GM19438 (cell line): Measurements from ENCODE around the gene STATH.
"Not testable (repeated sequence)": the region's sequence is repeated elsewhere in the genome, so short reads cannot be mapped to it uniquely, and the experiment has no call there.

Experiments
- ATAC-seq: cut with Tn5 transposase; IDR thresholded peaks from one replicate; pipeline ENCODE4 v1.9.1; 2021; ENCODE audit warnings: low read depth; ENCODE audit not compliant: unreplicated experiment

STATH gene

GRCh38 chr4:69995526-69996016 lies at the start of gene STATH:
STATH (plus strand) TSS chr4:69995966; CDS start chr4:69998438, 2,472 bp downstream.
- no peak for ATAC-seq

GRCh38 chr4:69951602-69952001 lies 44.2 kb upstream of the STATH start:
- no peak for ATAC-seq

- ATAC-seq: no peak
Measured at GRCh38 chr4:69957209-69957608, 38.6 kb upstream of the STATH start.

- ATAC-seq: no peak
Measured at GRCh38 chr4:69965628-69966027, 30.1 kb upstream of the STATH start, which contains the start of gene CSN2. CSN2 (minus strand) TSS chr4:69965728; CDS start chr4:69960995, 4,733 bp downstream.

GRCh38 chr4:69970071-69970470 lies 25.7 kb upstream of the STATH start:
- no peak for ATAC-seq

GRCh38 chr4:69974631-69975030 lies 21.1 kb upstream of the STATH start:
- ATAC-seq: no peak

GRCh38 chr4:69977582-69977981 lies 18.2 kb upstream of the STATH start:
- ATAC-seq: no peak

GRCh38 chr4:69984030-69984443 lies 11.7 kb upstream of the STATH start:
- peak; percentile 69 for ATAC-seq

- no peak for ATAC-seq
Measured at GRCh38 chr4:69986663-69987062, 9.1 kb upstream of the STATH start.

- ATAC-seq: no peak
Measured at GRCh38 chr4:69991016-69991415, 4.8 kb upstream of the STATH start.

- no peak for ATAC-seq
Measured at GRCh38 chr4:69994782-69995181, 984 bp upstream of the STATH start.

- no peak for ATAC-seq
Measured at GRCh38 chr4:69999420-69999819, 3.7 kb downstream of the STATH start.

- no peak for ATAC-seq
Measured at GRCh38 chr4:70000711-70001110, 4.9 kb downstream of the STATH start.

- no peak for ATAC-seq
Measured at GRCh38 chr4:70002507-70002906, 6.7 kb downstream of the STATH start.

GRCh38 chr4:70008771-70009170 lies 13.0 kb downstream of the STATH start:
- no peak for ATAC-seq

- not testable (repeated sequence) for ATAC-seq
Measured at GRCh38 chr4:70019006-70019405, 23.2 kb downstream of the STATH start.

- no peak for ATAC-seq
Measured at GRCh38 chr4:70023218-70023617, 27.5 kb downstream of the STATH start.

- no peak for ATAC-seq
Measured at GRCh38 chr4:70027011-70027410, 31.2 kb downstream of the STATH start.

- not testable (repeated sequence) for ATAC-seq
Measured at GRCh38 chr4:70028159-70028558, 32.4 kb downstream of the STATH start, which contains the start of gene HTN3. HTN3 (plus strand) TSS chr4:70028459; CDS start chr4:70030741, 2,282 bp downstream.

GRCh38 chr4:70037559-70037958 lies 41.8 kb downstream of the STATH start:
- ATAC-seq: not testable (repeated sequence)

GRCh38 chr4:70039928-70040327 lies 44.2 kb downstream of the STATH start:
- ATAC-seq: not testable (repeated sequence)

GRCh38 chr4:70041652-70042286 lies 46.0 kb downstream of the STATH start:
- ATAC-seq: no peak
